Brain microvascular endothelial cell (primary cell): Measurements from ENCODE around the gene GNB2.

Source experiments
- DNase-seq: peaks from one replicate; pipeline ENCODE4 v3.0.0-alpha.2; 2020
- H3K27ac ChIP-seq: fragments of 250-450 bp; sonication (Bioruptor Pico); 2 replicates; pipeline ENCODE4 v1.5.1; 2020; ENCODE audit warnings: mild to moderate bottlenecking, moderate library complexity
- H3K27me3 ChIP-seq: fragments of 250-450 bp; sonication (Bioruptor Pico); replicated peaks from 2 replicates; pipeline ENCODE4 v1.5.1; 2020; ENCODE audit warnings: mild to moderate bottlenecking
- H3K36me3 ChIP-seq: fragments of 250-450 bp; sonication (Bioruptor Pico); replicated peaks from 2 replicates; pipeline ENCODE4 v1.5.1; 2020; ENCODE audit warnings: mild to moderate bottlenecking
- H3K4me3 ChIP-seq: 2 replicates; pipeline ENCODE4 v1.5.1; 2011; ENCODE audit warnings: low read depth, mild to moderate bottlenecking, control low read depth, low read length, moderate library complexity
- in situ Hi-C: cut with HindIII; loops from 2 replicates; pipeline ENCODE4 v1.10.0; 2017; ENCODE audit warnings: low sequenced_read_pairs, low pct_ligation_motif_present
- TF ChIP-seq, protein P1 (sequence below): IDR thresholded peaks from 2 replicates; pipeline ENCODE4 v1.5.1; 2011; ENCODE audit warnings: low read depth, mild to moderate bottlenecking, moderate library complexity, low read length, control low read depth, inconsistent platforms; ENCODE audit errors: missing control alignments

The GNB2 gene

DNA sequence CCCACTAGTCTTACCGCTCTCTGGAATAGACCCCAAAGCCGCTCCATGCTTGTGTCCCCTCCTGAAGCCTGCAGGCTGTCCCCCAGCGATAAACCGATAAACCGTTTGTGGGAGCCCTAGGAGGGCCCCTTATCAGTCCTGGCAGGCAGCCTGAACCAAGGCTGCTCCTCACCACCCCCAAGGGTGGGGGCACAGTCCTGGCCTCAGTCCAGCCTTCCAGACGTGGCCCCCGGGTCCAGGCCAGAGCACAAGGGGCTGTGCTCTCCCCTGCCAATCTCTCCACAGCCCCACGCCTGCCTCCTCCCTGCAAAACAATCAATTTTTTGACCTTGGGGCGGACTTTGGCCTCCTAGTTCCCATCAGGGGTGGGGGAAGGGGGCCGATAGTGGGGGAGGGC is 32.1 kb upstream of the GNB2 start, which contains the start of gene TFR2:
TSS of gene TFR2 (minus strand) at position 90 of the 397 bp plus-strand sequence. CDS start at position 47, 43 bp downstream.
- TF ChIP-seq, protein P1, sequence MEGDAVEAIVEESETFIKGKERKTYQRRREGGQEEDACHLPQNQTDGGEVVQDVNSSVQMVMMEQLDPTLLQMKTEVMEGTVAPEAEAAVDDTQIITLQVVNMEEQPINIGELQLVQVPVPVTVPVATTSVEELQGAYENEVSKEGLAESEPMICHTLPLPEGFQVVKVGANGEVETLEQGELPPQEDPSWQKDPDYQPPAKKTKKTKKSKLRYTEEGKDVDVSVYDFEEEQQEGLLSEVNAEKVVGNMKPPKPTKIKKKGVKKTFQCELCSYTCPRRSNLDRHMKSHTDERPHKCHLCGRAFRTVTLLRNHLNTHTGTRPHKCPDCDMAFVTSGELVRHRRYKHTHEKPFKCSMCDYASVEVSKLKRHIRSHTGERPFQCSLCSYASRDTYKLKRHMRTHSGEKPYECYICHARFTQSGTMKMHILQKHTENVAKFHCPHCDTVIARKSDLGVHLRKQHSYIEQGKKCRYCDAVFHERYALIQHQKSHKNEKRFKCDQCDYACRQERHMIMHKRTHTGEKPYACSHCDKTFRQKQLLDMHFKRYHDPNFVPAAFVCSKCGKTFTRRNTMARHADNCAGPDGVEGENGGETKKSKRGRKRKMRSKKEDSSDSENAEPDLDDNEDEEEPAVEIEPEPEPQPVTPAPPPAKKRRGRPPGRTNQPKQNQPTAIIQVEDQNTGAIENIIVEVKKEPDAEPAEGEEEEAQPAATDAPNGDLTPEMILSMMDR, result no peak
- peaks cover 4% of the 10 kb centered on the region for H3K27me3 ChIP-seq
- no peak within 1 kb of the TSS for H3K4me3 ChIP-seq
- DNase-seq, result no peak
- no peak within 1 kb of the TSS for H3K27ac ChIP-seq
- in situ Hi-C loops, result no loop called here
- no peaks in the 10 kb centered on the region for H3K36me3 ChIP-seq

DNA sequence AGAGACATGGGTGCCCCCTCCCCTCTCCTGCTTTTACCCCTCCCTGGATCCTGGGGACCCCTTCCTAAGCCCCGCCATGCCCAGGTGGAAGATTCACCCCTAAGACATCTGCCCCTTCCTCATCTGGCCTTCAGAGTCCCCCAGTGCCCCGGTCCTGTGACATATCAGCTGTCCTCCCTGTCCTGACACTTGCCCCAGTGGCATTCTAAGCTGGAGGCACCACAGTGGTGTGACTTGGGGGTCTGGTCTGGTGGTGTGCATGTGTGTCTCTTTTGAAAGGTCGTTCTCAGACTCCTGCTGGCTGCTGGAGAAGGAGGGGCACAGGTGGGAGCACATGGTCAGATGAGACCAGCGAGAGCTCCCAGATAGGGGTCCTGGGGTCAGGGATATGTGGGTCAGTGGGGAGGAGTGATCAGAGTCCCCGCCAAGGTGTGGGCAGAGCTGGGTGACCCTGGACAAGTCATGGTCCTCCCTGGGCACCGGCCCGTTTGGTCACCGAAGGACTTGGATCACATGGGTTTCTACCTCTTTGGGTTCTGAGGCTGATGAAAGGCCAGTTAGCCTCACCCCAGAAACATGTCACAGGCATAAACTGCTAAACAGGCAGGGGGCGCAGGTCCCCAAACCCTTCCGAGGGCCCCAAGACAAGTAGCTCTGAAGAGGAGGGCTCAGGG is 31.5 kb upstream of the GNB2 start:
- peaks cover 4% of the 10 kb centered on the region for H3K27me3 ChIP-seq
- in situ Hi-C loops, result no loop called here
- H3K4me3 ChIP-seq, result no peak overlapping the region
- no peak for DNase-seq
- H3K27ac ChIP-seq, result no peak overlapping the region
- H3K36me3 ChIP-seq, result no peaks in the 10 kb centered on the region
- TF ChIP-seq, protein P1, result no peak

DNA sequence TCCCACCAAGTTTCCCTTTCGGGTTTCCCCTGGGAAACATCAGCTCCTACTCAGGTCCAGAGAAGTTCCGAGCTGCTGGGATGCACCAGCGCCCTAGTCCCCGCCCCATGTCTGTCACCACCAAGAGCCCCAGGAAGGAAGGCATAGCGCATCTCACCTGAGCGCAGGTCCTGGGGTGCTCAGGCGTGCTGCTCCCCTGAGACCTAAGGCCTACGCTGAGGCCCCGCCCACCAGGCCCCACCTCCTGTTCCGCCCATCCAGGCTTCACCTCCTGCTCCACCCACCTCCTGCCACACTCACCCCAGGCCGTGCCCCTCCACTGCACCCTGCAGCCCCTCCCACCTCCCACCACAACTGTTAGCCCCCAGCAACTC is 31.0 kb upstream of the GNB2 start:
- TF ChIP-seq, protein P1, result no peak
- in situ Hi-C loops, result no loop called here
- H3K4me3 ChIP-seq, result no peak overlapping the region

DNA sequence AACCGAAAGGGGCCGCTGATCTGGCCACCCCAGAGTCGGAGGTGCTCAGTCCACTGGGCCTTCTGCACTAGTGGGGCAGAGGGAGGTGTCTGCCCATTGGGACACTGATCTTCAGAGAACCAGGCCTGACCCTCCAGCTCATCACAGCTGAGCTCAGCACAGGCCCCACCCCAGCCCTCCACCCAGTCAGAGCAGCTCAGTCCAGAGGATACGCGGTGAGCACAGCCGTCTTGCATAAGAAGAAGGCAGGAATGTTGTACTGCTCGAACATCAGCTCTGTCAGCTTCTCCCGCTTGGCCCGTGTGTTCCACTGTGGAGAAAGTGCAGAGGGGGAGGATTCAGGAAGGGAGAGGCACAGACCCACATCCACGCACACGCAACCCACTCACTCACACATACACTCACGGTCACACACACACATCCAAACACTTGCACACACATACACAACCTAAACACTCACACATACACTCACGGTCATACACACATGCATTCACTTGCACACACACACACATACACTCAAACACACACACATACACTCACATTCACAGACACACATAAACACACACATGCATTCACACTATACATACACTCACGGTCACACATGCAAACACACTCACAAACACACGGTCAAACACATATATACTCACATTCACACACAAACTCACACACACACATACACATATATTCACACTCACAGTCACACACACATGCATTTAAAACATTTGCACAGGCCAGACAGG is 23.5 kb upstream of the GNB2 start:
- TF ChIP-seq, protein P1, result no peak
- peaks cover 4% of the 10 kb centered on the region for H3K27me3 ChIP-seq
- no peak for DNase-seq
- H3K36me3 ChIP-seq, result no peaks in the 10 kb centered on the region
- no peak overlapping the region for H3K27ac ChIP-seq
- in situ Hi-C loops, result no loop called here
- H3K4me3 ChIP-seq, result no peak overlapping the region

More for the DNA sequence above, 31.0 kb upstream of the GNB2 start:
- Histone ChIP-seq H3K36me3 (no peaks in the 10 kb centered on the region), H3K27me3 (peaks cover 4% of the 10 kb centered on the region), H3K27ac (no peak overlapping the region)
- DNase-seq, result no peak

DNA sequence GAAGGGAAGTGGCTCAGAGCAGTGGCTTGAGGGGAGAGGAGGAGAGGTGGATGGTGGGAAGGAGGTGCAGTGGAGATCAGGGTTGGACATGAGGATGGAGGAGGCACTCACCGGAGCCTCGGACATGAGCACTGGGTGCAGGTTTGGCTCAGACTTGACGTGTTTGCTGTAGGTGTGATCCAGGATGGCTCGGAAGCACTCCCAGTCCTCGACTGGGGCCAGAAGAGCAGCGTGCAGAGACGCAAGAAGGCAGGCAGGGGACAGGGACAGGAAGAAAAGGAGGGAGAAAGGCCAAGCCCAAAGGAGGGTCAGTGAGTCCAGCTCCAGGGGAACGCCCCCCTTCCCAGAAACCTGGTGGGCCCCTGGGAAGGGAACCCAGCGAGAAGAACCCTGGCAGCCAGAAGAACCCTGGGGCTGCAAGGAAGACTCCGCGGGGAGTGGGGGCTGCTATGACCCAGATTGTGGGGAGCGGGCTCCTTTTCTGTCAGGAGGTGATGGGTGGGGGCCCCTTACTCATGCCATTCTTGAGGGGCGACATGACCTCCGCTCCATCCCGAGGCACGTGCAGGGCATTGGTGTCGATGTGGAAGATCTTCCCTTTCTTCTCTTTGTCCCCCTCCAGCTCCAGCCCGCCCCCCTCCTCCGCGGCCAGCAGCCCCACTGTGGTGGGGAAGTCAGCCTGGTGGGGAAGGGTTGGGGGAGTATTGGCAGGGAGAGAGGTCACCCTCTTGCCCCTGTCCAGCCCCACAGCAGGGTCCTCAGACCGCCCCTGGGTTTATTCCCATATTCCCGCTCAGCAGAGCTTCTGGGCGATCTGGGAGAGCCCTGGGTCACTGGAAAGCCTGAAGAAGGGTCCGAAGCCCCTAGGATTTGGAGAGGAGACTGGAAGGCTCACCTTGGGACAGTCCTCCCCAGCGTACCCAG is 18.4 kb upstream of the GNB2 start:
- no peak for DNase-seq
- Histone ChIP-seq H3K4me3 (no peak overlapping the region), H3K27me3 (peaks cover 5% of the 10 kb centered on the region), H3K27ac (no peak overlapping the region), H3K36me3 (no peaks in the 10 kb centered on the region)
- TF ChIP-seq, protein P1, result no peak
- in situ Hi-C loops, result no loop called here
